IPS-18c (cell line): ENCODE measurements around the gene TFDP1.
"Not testable (repeated sequence)": the region's sequence is repeated elsewhere in the genome, so short reads cannot be mapped to it uniquely, and the experiment has no call there.

ENCODE experiments used
- H3K4me3 ChIP-seq: 2 replicates; pipeline ENCODE4 v1.7.0; 2013; ENCODE audit warnings: low read depth, mild to moderate bottlenecking, low read length, moderate library complexity; ENCODE audit not compliant: insufficient read depth
- H3K9me3 ChIP-seq: one replicate; pipeline ENCODE4 v1.6.1; 2013; ENCODE audit warnings: mild to moderate bottlenecking, low read length, moderate library complexity; ENCODE audit not compliant: control insufficient read depth, insufficient read depth

TFDP1 gene

DNA sequence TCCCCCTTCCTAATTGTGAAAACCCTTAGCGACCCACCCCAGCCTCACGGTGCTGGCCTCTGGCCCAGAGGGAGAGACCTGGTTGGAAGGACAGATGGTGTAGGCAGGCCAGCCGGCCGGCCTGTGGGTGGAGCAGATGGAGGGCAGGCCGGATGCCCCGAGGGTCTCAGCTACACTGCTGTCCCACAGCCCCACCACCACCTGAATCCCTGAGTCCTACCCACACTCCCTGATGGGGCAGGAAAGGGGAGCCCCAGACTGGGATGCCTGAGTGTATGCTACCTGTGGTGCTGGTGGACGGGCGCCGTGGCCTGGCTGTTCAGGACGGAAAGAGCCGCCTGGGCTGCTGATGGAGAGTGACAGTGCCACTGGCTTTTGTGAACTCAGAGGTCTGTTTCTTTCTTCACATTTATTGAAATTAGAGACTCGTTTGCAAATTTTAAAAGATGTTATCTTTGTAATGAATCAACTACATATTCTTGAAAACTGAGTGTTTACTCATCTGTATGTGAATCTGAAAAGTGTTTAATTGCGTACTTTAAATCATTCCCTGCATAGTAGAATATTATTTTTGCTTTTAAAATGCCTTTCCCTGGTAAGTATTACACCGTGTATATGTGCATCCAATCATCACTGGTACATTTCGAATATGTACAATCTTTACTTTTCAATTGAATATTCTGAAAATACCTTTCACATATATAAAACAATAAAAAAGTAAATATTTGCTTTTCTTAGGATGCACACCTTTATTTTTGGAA lies 35.7 kb downstream of the TFDP1 start:
- Histone ChIP-seq H3K9me3 (peaks cover 4% of the 10 kb centered on the region), H3K4me3 (no peak overlapping the region)

DNA sequence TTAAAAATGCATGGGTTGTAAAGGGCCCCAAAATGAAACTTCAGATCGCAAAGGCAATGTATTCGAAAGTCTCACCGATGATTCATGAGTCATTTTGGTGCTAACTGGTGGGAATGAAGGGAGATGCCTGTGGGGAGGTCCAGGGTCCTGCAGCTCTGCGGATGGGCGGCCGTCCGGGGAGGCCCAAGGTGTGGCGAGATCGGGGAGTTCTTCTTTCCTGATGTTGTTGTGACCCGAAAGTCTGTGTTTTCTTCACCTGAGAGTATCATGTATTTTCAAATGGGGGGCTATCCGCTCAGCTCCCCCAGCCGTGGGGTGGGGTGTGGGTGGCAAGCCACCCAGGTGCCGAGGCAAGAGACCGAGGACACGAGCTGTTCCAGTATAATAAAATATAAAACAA lies 36.5 kb downstream of the TFDP1 start:
- H3K9me3 ChIP-seq = peaks cover 4% of the 10 kb centered on the region
- H3K4me3 ChIP-seq = no peak overlapping the region

DNA sequence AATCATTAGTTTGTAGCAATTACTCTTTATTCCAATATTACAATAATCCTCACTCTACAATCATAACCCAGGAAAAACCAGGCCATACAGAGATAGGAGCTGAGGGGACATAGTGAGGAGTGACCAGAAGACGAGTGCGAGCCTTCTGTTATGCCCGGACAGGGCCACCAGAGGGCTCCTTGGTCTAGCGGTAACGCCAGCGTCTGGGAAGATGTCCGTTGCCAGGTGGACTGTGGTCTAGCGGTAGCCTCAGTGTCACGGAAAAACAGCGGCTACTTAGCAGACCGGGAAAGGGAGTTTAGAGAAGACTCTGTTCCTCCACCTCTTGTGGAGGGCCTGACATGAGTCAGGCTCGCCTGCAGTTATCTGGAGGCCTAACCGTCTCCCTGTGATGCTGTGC lies 36.9 kb downstream of the TFDP1 start:
- not testable (repeated sequence) for H3K9me3 ChIP-seq, H3K4me3 ChIP-seq

- not testable (repeated sequence) for H3K9me3 ChIP-seq, H3K4me3 ChIP-seq
Observed at GRCh38 chr13:113621986-113622550, 37.5 kb downstream of the TFDP1 start.

GRCh38 chr13:113622791-113623490 lies 38.4 kb downstream of the TFDP1 start:
- Histone ChIP-seq H3K4me3 (no peak overlapping the region), H3K9me3 (peaks cover 4% of the 10 kb centered on the region)

DNA sequence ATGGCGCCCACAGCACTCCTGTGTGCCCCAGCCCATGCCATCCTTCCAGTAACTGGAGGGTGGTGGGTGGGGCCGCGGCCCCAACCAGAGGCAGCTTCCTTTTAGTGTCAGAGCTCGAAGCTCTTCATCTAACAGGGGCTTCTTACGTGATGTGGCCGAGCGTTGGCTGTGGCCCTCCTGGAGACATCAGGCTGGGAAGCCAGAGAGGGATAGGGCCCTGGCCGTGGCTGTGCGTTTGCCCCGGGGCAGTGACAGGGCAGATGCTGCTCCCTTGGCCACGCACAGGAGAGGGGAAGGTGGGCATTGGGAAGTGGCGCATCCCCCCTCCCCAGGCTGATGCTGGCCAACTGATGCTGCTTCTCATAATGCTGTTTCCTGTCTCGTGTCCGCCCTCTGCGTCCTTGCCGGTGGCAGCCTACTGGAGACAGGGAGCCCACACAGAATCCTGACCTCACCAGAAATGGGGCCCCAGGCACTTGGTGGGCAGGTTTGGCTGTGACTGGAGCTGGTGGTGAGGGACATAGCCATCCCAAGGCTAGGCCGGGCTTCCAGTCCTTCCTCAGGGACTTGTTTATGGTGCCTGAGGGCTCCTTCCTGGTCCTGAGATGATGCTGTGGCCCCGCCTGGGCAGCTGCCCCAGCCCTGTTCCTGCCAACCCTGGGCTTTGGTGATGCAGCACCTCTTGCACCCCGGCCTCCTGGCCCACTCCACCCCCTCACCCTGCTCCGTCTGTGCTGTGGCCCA lies 39.1 kb downstream of the TFDP1 start:
- no peak overlapping the region for H3K4me3 ChIP-seq
- H3K9me3 ChIP-seq = peaks cover 4% of the 10 kb centered on the region

DNA sequence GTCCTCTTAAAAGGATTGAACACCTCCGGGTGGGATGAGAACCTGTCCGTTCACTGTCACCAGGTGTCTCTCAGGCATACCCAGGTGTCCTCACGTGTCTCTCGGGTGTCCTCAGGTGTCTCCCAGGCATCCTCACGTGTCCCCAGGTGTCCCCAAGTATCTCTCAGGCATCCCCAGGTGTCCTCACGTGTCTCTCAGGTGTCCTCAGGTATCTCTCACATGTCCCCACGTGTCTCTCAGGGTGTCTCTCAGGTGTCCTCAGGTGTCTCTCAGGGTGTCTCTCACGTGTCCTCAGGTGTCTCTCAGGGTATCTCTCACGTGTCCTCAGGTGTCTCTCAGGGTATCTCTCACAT lies 39.7 kb downstream of the TFDP1 start:
- peaks cover 4% of the 10 kb centered on the region for H3K9me3 ChIP-seq
- no peak overlapping the region for H3K4me3 ChIP-seq

DNA sequence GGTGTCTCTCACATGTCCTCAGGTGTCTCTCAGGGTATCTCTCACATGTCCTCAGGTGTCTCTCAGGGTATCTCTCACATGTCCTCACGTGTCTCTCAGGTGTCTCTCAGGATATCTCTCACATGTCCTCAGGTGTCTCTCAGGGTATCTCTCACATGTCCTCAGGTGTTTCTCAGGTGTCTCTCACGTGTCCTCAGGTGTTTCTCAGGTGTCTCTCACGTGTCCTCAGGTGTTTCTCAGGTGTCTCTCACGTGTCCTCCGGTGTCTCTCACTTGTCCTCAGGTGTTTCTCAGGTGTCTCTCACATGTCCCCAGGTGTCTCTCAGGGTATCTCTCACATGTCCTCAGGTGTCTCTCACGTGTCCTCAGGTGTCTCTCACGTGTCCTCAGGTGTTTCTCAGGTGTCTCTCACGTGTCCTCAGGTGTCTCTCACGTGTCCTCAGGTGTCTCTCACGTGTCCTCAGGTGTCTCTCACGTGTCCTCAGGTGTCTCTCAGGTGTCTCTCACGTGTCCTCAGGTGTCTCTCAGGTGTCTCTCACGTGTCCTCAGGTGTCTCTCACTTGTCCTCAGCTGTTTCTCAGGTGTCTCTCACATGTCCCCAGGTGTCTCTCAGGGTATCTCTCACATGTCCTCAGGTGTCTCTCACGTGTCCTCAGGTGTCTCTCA lies 40.2 kb downstream of the TFDP1 start:
- H3K9me3 ChIP-seq, H3K4me3 ChIP-seq: not testable (repeated sequence)

GRCh38 chr13:113625965-113626721 lies 41.6 kb downstream of the TFDP1 start:
- Histone ChIP-seq H3K9me3 (peaks cover 4% of the 10 kb centered on the region), H3K4me3 (no peak overlapping the region)

- Histone ChIP-seq H3K9me3 (peaks cover 4% of the 10 kb centered on the region), H3K4me3 (no peak overlapping the region)
Observed at GRCh38 chr13:113627136-113627535, 42.6 kb downstream of the TFDP1 start.

- Histone ChIP-seq H3K4me3 (no peak overlapping the region), H3K9me3 (peaks cover 4% of the 10 kb centered on the region)
Observed at GRCh38 chr13:113628291-113629270, 44.0 kb downstream of the TFDP1 start.

GRCh38 chr13:113629866-113630265 lies 45.3 kb downstream of the TFDP1 start:
- Histone ChIP-seq H3K4me3 (no peak overlapping the region), H3K9me3 (no peaks in the 10 kb centered on the region)

GRCh38 chr13:113630296-113630695 lies 45.7 kb downstream of the TFDP1 start:
- no peak overlapping the region for H3K4me3 ChIP-seq
- H3K9me3 ChIP-seq = no peaks in the 10 kb centered on the region

DNA sequence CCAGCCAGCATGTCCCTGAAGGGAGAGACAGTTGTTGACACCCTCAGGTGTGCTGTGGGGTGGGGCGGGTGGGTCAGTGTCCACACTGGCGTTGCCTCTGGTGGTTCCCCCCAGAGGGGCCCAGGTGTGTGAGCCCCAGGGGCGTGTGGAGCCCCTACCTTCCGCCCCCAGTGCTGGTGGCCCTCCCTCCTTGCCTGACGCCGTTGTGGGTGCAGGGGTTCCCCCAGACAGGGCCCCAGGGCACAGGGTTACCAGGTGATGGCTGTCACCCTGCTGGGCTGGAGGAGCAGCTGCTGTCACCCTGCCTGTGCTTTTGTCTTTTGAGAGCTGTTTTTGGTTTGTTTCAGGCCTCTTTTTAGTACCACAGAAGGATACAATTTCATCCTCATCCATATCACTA lies 46.3 kb downstream of the TFDP1 start:
- no peak overlapping the region for H3K4me3 ChIP-seq
- H3K9me3 ChIP-seq = no peaks in the 10 kb centered on the region

- H3K9me3 ChIP-seq = no peaks in the 10 kb centered on the region
- H3K4me3 ChIP-seq = no peak overlapping the region
Observed at GRCh38 chr13:113631341-113632095, 47.0 kb downstream of the TFDP1 start.
